CD4-positive, alpha-beta T cell treated with Interleukin-17A for 4 hours (primary cell): ENCODE data around the gene KRTAP9-9.
"Not testable (repeated sequence)": the region's sequence is repeated elsewhere in the genome, so short reads cannot be mapped to it uniquely, and the experiment has no call there.

ENCODE experiments used
- DNase-seq: peaks from one replicate; pipeline ENCODE4 v3.0.0-alpha.2; 2020; ENCODE audit warnings: mixed read lengths

The KRTAP9-9 gene

DNA sequence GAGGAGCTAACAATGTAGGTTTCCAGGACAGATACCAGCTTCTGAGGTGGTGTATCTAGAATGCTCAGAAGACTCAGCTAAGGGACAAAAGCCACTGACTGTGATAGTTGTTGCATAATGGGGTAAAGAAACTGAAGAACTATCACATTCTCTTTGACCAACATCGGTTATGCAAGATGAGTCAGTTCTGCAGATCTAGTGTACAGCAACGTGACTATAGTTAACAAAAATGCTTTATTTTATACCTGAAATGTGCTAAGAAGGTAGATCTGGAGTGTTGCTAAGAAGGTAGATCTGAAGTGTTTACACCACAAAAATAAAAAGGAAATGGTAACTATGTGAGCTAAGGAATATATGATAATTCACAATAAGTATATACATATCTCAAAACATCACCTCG, 12.5 kb downstream of the KRTAP9-9 start:
- no peak for DNase-seq

DNA sequence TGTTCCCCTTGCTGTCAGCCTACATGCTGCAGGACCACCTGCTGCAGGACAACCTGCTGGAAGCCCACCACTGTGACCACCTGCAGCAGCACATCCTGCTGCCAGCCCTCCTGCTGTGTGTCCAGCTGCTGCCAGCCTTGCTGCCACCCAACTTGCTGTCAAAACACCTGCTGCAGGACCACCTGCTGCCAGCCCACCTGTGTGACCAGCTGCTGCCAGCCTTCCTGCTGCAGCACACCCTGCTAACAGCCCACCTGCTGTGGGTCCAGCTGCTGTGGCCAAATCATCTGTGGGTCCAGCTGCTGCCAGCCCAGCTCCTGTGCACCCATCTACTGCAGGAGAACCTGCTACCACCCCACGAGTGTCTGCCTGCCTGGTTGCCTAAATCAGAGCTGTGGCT, 16.1 kb downstream of the KRTAP9-9 start:
- not testable (repeated sequence) for DNase-seq

DNA sequence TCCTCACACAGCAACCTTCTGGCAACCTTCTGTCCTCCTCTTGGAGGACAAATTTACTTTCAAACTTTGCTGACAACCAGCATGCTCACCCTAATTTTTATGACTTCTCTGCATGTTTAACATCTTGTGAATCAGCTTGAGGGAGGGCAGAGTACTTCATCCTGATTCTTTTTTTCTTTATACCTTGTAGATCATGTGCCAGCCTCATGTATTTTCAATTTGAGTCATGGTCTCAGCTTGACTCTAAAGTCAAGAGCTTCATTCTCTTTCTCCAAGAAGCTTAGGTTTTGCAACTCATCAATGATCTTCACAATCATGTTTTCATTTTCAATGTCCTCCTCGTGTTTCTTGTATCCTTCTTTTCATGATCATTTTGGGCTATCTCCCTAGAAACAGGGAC, 16.7 kb downstream of the KRTAP9-9 start:
- no peak for DNase-seq

DNA sequence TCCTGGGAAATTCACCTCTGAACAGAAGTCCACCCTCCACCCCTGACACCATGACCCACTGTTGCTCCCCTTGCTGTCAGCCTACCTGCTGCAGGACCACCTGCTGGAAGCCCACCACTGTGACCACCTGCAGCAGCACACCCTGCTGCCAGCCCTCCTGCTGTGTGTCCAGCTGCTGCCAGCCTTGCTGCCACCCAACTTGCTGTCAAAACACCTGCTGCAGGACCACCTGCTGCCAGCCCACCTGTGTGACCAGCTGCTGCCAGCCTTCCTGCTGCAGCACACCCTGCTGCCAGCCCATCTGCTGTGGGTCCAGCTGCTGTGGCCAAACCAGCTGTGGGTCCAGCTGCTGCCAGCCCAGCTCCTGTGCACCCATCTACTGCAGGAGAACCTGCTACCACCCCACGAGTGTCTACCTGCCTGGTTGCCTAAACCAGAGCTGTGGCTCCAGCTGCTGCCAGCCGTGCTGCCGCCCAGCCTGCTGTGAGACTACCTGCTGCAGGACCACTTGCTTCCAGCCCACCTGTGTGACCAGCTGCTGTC, 20.5 kb downstream of the KRTAP9-9 start, which contains the start of gene KRTAP9-7:
TSS of gene KRTAP9-7 (plus strand) at position 51 of the 543 bp plus-strand sequence. CDS start at position 51, 0 bp downstream.
- not testable (repeated sequence) for DNase-seq

- no peak for DNase-seq
Measured at GRCh38 chr17:41278176-41278955, 23.2 kb downstream of the KRTAP9-9 start.

DNA sequence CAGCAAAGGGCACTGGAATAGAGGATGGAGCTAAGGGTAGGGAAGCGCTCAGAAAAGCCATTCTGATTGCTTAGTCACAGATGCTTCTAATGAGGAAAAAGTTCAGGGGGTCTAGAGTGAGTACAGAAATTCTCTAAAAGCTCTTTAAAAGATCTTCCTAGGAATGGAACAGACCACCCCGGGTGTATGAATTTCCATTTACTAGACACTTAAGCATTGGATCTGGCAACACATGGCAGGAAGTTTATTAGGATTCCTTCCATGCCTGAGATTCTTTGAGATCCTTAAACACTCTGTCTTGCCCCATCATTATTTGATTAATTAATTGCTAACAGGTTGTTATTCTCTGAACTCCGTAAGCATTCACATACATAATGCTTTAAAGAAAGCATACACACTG, 28.9 kb downstream of the KRTAP9-9 start:
- no peak for DNase-seq

DNA sequence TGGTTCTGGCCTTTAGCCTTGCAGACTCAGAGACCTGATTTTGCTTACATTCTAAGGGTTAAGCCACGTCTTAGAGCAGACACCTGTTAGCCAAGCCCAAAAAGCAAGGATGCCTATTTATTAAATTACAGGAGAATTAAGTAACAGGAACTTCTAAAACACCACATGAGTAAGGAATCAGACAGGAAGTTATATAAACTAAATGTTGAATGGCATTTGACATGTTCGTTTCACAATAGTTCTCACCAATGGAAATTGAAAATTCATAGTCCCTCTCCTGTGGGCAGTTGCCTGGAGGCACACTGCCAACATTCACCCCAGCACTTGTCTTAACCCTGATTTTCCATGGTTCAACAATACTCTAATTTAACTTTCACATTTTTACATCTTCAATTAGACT, 29.4 kb downstream of the KRTAP9-9 start:
- no peak for DNase-seq

- no peak for DNase-seq
Measured at GRCh38 chr17:41287050-41287449, 31.9 kb downstream of the KRTAP9-9 start.

GRCh38 chr17:41294016-41294415, 38.8 kb downstream of the KRTAP9-9 start:
- no peak for DNase-seq

DNA sequence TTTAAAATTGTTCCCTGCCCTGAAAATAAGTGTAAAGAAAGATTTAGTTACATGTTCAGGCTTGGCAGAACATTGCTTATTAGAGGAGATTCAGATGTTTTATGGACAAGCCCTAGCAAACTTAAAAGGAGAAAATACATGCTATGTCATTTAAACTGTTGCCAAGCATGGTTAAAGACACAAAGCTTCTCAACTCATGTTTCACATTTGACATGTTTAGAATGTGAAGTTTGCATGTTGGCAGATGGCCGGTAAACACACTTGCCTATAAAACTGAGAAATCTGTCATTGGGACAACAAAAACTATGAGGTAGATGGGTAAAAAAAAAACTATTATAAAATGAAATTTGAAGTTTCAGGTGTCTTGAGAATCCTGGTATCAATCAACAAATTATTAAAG, 41.7 kb downstream of the KRTAP9-9 start:
- DNase-seq, result no peak

GRCh38 chr17:41298458-41299135, 43.4 kb downstream of the KRTAP9-9 start:
- no peak for DNase-seq

DNA sequence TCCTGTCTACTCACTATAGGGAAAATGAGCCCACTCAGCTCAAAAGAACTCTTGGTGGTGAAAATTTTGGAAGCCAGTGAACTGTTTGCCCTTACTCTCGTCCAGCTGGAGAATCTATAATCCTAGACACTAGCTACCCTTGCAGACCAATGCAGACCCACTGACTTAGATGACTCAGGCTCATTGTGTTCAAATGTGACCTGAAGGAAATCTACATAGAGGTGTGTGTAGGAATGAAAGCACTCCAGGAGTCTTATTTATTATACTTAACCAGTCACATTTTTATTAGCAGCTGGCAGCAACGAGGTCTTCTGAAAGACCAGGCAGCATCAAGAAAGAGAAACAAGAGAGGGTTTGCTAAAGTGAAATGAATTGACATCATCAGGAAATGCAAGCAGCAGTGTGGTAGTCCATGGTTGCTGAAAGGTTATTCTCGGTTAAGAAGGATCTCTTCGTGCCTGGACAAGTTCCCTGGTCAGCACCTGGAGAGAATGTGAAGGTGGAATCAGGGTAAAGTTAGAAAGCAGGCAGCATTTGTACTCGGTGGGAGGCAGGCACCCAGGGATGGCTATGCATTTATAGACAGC, 46.1 kb downstream of the KRTAP9-9 start:
- no peak for DNase-seq

DNA sequence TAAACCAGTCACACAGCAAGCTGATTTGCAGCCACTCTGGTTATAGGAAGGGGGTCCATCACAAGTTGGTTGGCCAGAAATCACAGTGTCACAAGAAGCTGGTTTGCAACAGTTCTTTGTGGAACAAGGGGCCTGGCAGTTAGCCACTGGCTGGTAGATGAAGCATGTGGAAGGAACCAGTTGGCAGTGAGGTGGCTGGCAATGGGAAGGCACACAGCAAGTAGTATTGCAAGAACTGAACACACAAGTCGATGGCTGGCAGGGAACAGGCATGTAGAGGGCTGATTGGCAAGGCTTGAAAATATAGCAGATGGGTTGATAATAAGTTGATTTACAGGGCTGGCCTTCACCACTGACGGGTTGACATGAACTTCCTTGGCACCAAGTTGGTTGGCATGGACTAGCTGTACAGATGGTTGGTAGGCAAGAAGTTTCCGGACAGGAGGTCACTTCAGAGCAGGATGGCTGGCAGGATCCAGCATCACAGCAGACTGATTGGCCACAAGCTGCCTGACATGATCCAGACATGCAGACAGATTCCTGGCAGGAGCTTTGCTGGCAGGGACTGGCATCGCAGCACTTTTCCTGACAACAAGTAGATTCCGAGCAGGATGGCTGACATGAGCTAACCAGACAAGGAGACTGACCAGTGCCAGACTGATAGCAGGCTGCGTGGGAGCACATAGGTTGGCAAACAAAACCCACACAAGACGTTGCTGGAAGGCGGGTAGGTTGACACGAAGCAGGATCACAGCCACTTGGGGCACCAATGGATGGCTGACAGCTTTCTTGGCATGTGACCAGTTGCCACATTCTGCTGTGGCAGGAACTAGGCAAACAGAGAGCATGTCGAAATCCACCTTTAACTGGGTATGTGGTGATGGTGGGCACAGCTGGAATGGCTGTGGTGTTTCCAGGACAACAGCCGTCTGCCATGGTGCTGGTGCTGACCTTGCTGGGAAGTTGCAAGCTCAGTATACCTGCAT, 47.0 kb downstream of the KRTAP9-9 start, which contains the start of gene KRTAP29-1:
TSS of gene KRTAP29-1 (minus strand) at position 936 of the 986 bp plus-strand sequence. CDS start at position 936, 0 bp downstream.
- DNase-seq, result no peak

GRCh38 chr17:41302981-41303380, 47.8 kb downstream of the KRTAP9-9 start:
- DNase-seq, result no peak

- DNase-seq, result no peak
Measured at GRCh38 chr17:41304091-41304490, 48.9 kb downstream of the KRTAP9-9 start.
